Ramos (cell line): ENCODE results near the gene SDCBP2.

ENCODE experiments used
- in situ Hi-C: fragments of 300-500 bp; cut with MboI; formaldehyde crosslinking; loops from one replicate; pipeline ENCODE4 v1.14.3; 2022; ENCODE audit warnings: low sequenced_read_pairs; ENCODE audit not compliant: unreplicated experiment

Gene SDCBP2

DNA sequence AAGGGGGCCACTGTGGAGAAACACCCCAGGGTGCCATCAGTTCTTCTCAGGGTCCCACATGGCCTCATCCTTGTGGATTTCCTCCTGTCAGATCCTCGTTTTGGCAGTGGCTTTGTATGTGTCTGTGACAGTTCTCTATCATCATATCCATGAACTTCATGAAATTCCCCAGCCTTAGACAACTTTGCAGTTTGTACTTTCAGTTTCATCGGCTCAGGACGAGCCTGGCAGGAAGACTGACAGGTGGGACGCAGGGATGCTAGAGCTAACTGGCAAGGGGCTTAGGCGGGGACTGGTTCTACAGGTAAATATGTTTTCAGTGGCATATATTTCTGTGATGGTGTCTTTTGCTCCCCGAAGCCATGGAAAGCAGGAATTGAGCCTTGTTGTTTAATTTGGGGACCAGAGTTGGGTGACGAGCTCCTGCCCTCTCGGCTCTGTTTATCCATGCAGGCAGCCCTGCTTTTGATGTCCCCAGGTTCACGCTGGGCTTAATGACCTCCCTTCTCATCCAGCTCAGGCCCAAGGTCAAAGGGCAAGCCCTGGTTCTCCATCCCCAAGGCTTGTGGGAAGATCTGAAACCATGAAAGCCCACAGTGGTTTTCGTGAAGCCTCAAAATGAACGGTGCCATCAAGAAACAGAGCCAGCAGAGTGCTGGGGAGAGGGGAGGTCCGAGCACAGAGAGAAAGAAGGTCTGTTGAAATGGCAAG, 11.2 kb downstream of the SDCBP2 start:
- in situ Hi-C loops: loop anchor here (5.0 kb wide), 1 partner anchor 120 kb away; no protein-coding TSS in a partner anchor

DNA sequence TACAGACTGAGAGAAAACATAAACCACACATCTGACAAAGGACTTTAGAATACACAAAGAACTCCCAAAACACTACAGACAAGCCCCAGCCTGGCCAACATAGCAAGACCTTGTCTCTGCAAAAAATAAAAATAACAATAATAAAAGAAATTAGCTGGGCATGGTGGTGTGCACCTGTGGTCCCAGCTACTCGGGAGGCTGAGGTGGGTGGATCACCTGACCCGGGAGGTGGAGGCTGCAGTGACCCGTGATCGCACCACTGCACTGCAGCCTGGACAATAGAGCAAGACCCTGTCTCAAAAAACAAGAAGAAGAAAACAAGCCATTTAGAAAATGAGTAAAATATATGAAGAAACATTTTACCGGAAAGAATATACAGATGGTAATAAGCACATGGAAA, 13.1 kb downstream of the SDCBP2 start:
- in situ Hi-C loops: loop anchor here (5.0 kb wide), 1 partner anchor 121 kb away; no protein-coding TSS in a partner anchor

DNA sequence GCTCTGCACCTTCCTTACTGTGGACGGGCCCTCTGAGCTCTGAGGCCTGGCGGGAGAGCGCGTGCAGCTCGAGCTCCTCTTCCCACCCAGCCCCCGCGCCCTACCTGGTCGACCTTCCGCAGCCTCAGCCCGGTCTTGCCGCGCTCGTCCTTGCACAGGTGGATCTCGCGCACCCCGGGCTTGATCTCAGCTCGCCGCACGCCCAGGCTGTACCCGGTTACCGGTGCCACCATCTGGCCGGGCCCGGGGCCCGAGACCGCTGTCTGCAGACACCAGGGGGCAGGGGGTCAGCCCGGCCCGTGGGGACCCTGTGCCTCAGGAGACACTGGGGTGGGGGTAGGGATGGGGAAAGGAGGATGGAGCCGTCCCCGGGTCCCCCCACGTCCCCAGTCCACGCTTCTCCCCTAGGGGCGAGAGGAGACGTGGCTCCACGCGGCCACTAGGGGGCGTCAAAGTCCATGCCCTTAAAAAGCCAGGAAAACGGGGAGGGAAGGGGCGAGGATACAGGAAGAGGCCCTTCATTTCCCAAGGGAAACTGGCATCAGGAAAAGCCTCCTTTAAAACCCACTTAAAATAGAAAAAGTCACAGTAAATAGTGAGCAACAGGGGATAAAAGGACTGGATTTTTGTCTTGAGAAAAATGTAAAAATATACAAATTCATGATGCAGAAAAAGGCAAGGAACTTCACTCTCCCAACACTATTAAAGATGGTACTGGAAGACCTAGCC, 15.5 kb downstream of the SDCBP2 start:
- in situ Hi-C loops: no loop called here

DNA sequence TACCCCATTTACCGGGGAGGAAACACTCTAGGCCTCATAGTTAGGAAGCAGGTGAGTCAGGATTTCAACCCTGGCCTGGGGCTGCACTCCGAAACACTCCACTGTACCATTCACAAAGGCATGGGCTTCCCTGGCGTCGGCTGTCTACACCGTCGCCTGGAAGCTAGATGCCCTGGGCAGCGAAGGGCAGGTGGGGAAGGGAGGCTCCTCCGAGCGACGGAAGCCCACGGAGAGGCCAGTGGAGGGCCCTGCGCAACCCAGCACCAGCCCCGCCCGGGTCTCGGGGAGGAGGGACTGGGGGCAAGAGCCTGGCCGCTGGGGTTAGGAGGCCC, 16.1 kb downstream of the SDCBP2 start:
- in situ Hi-C loops: no loop called here

DNA sequence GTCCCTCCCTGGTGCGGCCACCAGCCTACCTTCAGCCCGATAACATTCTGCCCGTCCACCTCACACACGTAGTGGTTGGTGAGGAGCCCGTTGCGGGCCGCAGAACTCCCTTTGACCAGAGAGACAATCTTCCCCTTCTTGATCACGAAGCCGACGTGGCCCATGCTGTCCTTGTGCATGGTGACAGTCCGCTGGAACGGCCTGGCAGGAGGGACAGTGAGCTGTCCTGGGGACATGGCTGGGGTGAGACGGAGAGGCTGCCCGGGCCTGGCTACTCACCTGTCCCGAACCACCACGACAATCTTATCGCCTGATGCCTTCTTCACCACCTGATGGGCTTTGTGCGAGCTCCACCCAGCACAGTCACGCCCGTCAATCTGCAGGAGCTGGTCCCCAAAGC, 16.6 kb downstream of the SDCBP2 start:
- in situ Hi-C loops: no loop called here

DNA sequence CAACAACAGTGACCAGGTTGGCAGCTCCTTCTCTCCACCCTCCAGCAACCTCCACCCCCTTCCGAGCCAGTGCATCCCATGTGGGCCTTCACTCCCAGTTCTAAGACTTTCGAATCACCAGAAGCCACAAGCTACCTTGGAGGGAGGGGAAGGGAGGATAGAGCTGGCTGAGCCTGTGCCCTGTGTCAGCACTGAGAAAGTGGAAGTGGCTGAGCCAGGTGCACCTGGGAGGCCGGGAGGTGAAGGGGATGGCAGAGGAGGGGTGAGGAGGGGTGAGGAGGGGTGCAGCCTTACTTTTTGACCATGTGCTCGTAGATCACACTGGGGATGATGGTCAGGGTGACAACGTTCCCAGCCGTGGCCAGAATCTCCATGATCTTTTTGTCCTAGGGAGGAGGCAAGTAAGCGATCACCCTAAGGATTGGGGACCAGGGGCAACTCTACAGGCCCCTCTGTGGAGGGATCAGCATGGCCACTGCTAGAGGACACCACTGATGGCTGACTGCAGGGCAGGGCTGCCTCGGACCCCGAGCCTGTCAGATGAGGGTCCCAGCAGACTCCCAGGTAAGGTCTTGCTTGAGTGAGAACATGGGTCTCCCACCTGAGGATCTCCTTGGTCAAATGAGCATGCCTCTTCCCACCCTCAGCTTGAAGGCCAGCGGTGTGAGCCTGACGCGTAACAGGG, 18.3 kb downstream of the SDCBP2 start:
- in situ Hi-C loops: no loop called here

DNA sequence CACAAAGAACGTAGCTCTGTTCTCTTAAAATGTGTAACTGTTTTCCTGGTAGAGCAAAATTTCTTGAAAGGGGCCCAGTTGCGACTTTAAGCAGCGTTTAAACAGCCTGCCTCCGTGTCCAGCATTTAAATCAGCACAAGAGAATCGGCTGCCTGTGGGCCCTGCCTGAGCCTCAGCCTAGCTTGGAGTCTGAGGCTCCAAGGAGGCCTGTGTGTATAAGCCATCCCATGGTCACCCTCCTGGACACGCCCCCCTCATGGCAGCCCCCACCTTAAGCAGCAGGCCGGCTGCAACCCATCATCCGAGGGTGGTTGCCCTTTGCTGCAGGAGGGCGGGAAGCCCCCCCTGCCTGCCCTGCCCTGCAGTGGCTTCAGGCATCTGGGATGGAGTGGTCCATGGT, 18.9 kb downstream of the SDCBP2 start:
- in situ Hi-C loops: no loop called here

DNA sequence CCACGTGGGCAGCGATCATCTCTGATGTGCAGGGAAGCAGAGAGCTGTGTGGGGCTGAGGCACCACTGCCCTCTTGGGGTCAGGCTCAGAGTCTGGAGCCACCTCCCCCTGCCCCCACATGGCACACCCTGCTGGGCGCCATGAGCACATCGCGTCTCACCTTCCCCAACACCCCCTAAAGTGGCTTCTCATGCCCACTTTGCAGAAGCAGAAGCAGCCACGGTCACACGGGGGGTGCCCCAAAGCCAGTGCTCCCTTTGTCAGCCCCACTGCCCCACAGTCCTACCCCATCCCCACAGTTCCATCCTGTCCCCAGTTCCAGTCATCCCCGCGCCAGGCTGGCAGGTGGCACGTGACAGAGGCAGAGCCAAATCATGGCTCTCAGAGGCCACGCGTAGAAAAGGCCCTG, 19.5 kb downstream of the SDCBP2 start:
- in situ Hi-C loops: no loop called here

DNA sequence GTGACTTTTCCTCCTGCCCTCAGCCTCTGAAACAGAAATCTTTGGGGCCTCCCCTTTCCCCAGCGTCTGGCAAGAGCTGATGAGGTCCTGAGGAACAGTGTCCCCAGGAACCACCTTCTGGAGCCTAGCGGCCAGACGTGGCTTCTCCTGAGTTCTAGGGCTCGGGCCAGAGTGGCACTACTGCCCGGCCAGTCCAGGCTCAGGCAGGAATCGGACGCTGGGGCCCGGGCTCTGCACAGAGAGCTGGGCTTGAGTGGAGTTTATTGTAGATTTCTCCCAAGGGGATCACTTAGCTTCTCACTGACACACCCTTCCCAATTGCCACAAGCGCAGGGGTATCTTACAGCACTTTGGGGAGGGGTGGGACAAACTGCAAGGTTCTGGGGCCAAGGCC, 20.2 kb downstream of the SDCBP2 start:
- in situ Hi-C loops: no loop called here

DNA sequence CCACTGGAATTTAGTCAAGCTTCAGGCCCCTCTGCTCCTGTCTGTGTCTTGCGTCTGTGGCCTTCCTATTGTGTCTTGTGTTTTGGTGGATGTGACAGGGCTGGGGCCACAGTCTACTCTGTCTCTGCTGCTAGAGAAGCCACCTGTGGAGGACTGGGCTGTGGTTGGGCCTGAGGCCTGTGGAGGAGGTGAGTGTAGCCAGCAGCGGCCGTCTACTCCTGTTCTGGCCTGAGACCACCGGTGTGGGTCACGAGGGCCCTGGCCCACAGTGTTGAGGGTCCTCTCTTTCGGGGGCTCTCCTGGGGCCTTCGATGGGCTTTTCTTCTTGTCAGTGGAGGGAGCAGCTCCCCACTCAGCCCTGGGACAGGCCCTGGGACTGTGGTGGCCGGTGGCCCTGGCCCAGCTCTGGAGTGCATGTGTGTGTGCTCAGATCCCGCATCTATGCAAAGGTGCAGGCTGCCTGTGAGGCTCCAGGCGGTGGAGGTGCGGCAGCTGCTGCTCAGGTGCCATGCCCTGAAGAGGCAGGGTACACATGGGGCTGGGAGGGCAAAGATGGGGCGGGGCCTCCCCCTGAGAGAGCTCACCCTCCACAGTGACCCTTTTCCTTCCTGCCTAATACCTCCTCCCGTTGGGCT, 20.8 kb downstream of the SDCBP2 start:
- in situ Hi-C loops: no loop called here

DNA sequence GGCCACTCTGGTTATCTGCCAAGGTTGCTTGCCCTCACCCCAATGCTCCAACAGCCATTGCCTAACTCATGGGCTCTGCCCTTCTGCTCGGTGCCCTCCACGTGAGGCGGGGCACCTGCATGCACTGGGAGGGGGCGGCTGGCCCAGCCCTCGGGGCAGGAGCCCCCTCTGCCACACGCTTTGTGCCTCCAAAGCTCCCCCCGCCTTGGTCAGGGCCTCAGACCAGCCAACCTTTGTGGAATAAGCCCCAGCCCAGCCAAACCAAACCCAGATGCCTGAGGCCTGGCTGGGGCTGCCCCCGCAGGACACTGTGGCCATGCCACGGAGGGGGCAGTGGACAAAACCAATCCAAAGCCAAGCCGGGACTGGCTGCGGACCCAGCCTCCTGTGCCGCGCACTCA, 21.4 kb downstream of the SDCBP2 start:
- in situ Hi-C loops: no loop called here

DNA sequence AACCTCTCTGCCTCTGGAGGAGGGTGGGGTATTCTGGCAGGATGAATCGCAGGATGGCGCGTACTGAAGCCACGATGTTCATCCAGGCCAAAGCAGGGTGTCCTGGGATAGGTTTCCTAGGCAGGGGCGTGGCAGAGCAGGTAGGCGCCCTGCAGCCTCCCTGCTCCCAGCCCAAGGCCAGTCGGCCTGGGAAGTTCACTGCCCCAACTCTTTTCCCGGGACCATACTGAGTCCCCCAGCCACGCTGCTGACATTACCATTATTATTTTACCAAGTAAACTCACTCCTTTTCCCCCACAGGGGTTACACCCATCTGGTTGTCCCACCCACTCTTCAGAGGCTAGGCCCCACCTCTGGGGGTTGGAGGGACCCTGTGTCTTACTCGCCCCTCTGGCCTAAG, 21.8 kb downstream of the SDCBP2 start:
- in situ Hi-C loops: no loop called here

DNA sequence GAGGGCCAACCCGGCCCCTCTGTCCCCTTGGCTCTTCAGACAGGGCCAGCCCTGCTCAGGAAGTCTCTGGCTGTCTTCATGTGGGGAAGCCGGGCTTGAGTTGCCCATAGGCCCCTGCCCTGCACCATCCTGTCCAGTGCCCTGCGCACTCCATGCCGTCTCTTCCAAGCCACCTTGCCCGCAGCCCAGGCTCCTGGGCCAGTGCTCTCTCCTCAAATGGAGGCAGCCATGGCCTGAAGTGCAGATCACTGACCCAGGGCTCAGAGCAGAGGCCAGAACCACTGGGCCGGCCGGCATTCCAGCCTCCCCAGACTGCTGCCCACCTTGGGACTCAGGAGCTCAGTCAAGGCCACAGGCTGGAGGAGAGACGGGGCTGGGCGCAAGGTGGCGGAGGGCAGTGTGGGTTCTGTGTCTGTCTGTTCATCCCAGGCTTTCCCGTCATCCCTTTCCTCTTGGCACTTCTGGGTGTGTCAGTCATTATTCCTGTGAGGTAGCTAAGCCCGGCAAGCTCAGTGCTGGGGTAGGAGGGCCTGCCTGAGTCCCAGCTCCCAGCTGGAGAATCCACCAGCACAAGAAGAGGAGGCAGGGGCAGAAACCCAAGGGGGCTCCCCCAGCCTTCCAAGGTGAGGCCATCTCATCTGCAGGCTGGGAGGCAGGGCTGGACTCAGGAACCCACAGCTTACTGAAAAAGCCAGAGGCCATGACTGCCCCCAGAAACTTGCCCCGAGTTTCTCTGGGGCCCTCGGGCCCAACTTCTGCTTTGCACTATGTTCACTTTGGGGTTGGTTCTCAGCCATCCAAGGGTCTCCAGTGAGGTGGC, 22.4 kb downstream of the SDCBP2 start:
- in situ Hi-C loops: no loop called here

DNA sequence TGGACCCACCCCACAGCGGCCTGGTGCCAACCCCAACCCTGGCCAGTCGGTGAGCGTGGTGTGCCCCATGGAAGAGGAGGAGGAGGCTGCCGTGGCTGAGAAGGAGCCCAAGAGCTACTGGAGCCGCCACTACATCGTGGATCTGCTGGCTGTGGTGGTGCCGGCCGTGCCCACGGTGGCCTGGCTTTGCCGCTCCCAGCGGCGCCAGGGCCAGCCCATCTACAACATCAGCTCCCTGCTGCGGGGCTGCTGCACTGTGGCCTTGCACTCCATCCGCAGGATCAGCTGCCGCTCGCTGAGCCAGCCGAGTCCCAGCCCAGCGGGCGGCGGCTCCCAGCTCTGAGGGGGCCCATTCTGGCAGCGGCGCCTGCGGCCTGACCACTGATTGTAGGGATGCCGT, 23.2 kb downstream of the SDCBP2 start:
- in situ Hi-C loops: no loop called here

DNA sequence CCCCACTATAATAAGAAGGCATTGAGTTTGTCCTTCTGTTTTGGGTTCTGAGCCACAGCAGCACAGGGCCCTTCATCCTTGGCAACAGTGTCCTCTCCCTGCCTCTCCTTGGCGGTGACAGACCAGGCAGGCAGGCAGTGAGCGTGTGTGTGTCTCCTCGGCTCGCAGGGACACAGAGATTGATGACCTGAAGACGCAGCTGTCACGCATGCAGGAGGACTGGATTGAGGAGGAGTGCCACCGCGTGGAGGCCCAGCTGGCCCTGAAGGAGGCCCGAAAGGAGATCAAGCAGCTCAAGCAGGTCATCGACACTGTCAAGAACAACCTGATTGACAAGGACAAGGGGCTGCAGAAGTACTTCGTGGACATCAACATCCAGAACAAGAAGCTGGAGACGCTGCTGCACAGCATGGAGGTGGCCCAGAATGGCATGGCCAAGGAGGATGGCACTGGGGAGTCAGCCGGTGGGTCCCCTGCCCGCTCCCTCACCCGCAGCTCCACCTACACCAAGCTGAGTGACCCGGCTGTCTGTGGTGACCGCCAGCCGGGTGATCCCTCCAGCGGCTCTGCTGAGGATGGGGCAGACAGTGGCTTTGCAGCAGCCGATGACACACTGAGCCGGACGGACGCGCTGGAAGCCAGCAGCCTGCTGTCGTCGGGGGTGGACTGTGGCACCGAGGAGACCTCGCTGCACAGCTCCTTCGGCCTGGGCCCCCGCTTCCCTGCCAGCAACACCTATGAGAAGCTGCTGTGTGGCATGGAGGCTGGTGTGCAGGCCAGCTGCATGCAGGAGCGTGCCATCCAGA, 24.0 kb downstream of the SDCBP2 start:
- in situ Hi-C loops: no loop called here

DNA sequence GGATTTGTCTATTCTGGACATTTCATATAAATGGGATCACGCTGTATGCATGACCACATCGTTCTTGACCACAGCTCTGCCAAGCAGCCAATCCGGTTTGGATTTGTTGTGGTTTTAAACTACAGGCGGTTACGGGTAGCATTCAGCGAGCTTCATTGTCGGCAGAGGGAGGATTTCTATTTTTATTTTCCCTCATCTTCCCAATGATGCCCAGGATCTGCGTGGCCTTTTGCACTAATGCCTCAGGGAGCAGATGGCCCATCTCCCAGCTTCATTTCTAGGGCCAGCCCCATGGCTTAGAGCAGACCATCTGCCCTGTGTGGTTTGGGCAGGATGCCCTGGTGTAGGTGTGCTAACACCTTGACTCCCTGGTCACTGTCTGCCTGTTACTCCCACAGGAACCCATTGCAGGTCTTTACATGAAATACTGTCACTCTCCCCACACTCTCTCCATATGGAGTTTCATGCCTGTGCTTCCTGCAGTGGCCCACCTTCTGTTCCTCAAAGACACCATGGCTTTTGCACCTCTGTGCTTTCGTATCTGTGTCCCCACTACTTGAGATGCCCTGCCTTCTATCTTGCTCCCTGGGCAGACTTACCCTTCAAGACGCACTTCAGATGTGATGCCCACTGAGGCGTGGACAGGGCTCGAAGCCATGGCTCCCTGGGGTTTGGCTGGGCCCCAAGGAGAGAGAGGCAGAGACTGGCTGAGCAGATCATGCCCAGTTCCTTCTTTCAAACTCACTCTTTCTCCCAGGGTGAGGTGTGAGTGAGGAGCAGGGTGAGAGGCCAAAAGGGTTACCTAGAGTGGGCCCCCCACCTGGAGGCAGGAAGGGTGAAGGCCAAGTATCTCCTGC, 26.0 kb downstream of the SDCBP2 start:
- in situ Hi-C loops: no loop called here

DNA sequence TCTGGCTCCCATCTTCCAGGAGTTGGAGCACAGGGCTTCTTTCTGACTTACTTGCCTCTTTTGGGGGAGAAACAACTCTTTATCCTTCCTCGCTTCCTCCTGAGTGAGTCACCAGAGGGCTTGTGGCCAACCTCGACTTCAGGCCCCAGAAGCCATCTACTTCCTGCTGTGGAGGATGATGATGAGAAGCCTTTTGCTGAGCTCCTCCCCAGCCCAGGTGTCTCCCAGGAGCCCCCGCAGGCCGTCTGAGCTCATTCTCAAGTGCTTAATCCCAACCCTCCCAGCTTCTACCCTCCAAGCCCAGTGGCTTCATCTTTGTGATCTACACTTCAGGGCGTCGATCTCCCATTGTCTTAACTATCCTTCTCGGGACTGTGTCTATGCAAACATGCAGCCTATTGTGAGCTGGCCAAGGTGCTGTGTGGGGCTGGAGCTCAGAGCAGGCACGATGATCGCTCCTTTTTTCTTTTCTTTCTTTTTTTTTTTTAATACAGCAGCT, 27.9 kb downstream of the SDCBP2 start:
- in situ Hi-C loops: no loop called here

DNA sequence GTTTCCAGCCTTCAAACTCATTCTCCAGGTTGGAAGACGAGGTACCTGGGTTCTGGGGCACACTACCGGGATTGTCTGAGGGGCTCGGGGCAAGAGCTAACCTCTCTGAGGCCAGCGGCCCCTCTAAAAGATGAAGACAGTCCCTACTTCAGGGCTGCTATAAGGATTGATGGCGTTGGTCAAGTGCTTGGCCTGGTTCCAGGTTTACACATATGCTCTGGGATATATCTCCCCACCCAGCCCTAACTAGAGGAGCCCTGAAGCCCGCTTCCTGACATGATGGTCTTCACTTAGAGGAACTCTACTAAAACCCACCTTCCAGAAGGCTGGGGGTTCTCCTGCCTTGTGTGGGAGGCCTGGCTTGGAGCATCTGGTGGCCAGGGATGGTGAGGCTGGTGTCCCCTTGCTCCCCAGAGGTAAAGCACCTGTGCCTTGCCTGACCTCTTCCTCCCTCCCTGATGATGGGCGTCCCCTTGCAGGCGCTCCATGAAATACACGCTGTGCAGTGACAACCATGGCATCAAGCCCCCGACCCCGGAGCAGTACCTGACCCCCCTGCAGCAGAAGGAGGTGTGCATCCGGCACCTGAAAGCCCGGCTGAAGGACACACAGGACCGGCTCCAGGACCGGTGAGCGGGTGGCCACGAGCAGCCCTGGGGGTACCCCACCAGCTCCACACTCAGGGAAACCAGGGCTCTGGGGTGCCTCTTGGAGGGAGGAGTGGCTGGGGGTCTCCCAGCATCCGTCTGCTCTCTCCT, 28.7 kb downstream of the SDCBP2 start:
- in situ Hi-C loops: no loop called here
